ENCODE data around the gene NUP98.

NUP98 gene

DNA sequence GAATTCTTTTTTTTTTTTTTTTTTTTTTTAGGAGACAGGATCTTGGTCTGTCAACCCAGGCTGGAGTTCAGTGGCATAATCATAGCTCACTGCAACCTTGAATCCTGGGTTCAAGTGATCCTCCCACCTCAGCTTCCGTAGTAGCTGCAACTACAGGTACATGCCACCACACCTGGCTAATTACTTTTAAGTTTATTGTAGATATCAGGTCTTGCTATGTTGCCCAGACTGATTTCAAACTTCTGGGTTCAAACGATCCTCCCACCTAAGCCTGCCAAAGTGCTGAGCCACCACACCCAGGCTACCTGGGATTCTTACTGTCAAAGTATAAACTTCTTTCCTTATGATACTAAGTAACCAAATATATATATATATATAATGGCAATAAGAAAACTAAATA lies 75.3 kb downstream of the NUP98 start:
- TF ChIP-seq CEBPB (IDR thresholded peaks at IDR 0.05), result no peak
- no peak for TF ChIP-seq USF1 (IDR thresholded peaks at IDR 0.05)
- no peak for TF ChIP-seq TEAD4 (IDR thresholded peaks at IDR 0.05)
- TF ChIP-seq NFIC (IDR thresholded peaks at IDR 0.05), result no peak
- TF ChIP-seq TAF1 (IDR thresholded peaks at IDR 0.05; ENCODE audit: low read depth), result no peak
- no peak for TF ChIP-seq RAD21 (IDR thresholded peaks at IDR 0.05; ENCODE audit: low read depth)
- TF ChIP-seq MAX (IDR thresholded peaks at IDR 0.05), result no peak
- TF ChIP-seq CREB1 (IDR thresholded peaks at IDR 0.05; ENCODE audit: low read depth), result no peak
- TF ChIP-seq YY1 (IDR thresholded peaks at IDR 0.05; ENCODE audit: low read depth), result no peak

DNA sequence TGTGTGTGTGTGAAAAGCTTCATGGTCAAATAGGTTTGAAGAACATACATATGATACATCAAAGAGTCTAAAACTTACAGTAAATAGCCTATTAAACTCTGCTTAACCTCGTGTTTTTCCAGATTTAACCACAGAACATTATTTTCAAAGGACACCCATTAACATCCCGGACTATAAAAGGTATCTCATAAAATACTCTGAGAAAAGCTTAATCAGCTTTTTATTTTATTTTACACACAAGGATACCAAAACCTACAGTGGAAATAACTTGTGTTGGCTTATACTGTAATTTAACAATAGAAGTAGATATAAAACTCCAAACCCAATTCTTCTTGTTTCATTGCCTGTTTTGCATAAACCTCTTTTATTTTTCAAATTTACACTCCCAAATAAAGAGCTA lies 76.4 kb downstream of the NUP98 start:
- no peak for TF ChIP-seq CREB1 (IDR thresholded peaks at IDR 0.05; ENCODE audit: low read depth)
- TF ChIP-seq YY1 (IDR thresholded peaks at IDR 0.05; ENCODE audit: low read depth), result no peak
- TF ChIP-seq TAF1 (IDR thresholded peaks at IDR 0.05; ENCODE audit: low read depth), result no peak
- no peak for TF ChIP-seq REST (IDR thresholded peaks at IDR 0.05; ENCODE audit: low read depth)
- TF ChIP-seq ZBTB7A (IDR thresholded peaks at IDR 0.05; ENCODE audit: low read depth), result no peak
- TF ChIP-seq NFIC (IDR thresholded peaks at IDR 0.05), result no peak
- no peak for TF ChIP-seq EGR1 (IDR thresholded peaks at IDR 0.05)
- TF ChIP-seq TCF12 (IDR thresholded peaks at IDR 0.05; ENCODE audit: low read depth), result no peak
- no peak for TF ChIP-seq TEAD4 (IDR thresholded peaks at IDR 0.05)
- no peak for TF ChIP-seq MAX (IDR thresholded peaks at IDR 0.05)
- no peak for TF ChIP-seq USF1 (IDR thresholded peaks at IDR 0.05)
- no peak for TF ChIP-seq EP300 (IDR thresholded peaks at IDR 0.05; ENCODE audit: borderline replicate concordance)
- no peak for TF ChIP-seq CEBPB (IDR thresholded peaks at IDR 0.05)
- TF ChIP-seq RAD21 (IDR thresholded peaks at IDR 0.05; ENCODE audit: low read depth), result no peak
- no peak for TF ChIP-seq FOXM1 (IDR thresholded peaks at IDR 0.05; ENCODE audit: borderline replicate concordance, low read depth)

DNA sequence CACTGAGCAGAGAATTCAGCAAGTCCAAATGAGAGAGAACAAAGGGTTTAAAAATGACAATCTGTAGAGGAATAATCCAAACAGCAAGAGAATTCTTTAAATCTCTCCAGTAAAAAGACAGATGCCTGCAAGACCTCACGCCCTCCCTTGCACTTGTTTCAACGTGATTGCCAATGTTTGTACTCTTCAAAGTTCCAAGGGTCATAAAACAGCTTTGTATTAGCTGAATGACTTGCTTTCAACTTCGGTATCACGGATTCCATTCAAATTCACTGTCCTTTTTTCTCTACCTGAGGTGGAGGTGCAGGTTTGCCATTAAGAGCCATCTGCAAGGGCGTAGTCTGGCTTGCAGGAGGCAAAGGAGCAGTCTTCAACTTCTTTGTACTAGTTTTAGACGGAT lies 85.1 kb downstream of the NUP98 start:
- TF ChIP-seq RAD21 (IDR thresholded peaks at IDR 0.05; ENCODE audit: low read depth), result no peak
- no peak for TF ChIP-seq FOXM1 (IDR thresholded peaks at IDR 0.05; ENCODE audit: borderline replicate concordance, low read depth)
- no peak for TF ChIP-seq ZBTB7A (IDR thresholded peaks at IDR 0.05; ENCODE audit: low read depth)
- no peak for TF ChIP-seq REST (IDR thresholded peaks at IDR 0.05; ENCODE audit: low read depth)
- TF ChIP-seq CEBPB (IDR thresholded peaks at IDR 0.05), result no peak
- TF ChIP-seq EP300 (IDR thresholded peaks at IDR 0.05; ENCODE audit: borderline replicate concordance), result no peak
- no peak for TF ChIP-seq EGR1 (IDR thresholded peaks at IDR 0.05)
- no peak for TF ChIP-seq CREB1 (IDR thresholded peaks at IDR 0.05; ENCODE audit: low read depth)
- TF ChIP-seq USF1 (IDR thresholded peaks at IDR 0.05), result no peak

- TF ChIP-seq MAX (IDR thresholded peaks at IDR 0.05), result no peak
- TF ChIP-seq CREB1 (IDR thresholded peaks at IDR 0.05; ENCODE audit: low read depth), result no peak
- no peak for TF ChIP-seq REST (IDR thresholded peaks at IDR 0.05; ENCODE audit: low read depth)
Measured at GRCh38 chr11:3710485-3711259, 86.7 kb downstream of the NUP98 start.

Measured in Ishikawa (cell line).